HCT116 (cell line): ENCODE results near the gene HDAC11. TPM values are rescaled to one million over a fixed set of nuclear protein-coding genes. Genes with fewer than 3 reads are reported as not detected.

Experiments
- ATAC-seq: fragments of 200-7000 bp; cut with Tn5 transposase; 2 replicates; pipeline ENCODE4 v1.9.1; 2020; ENCODE audit warnings: mild to moderate bottlenecking, moderate library complexity
- BruUV-seq: library from RNA; stranded (reverse); fragments of 400-500 nt; replicated peaks from 2 replicates; lab custom pipeline; 2021; lab: Mats Ljungman, UMichigan
- CTCF ChIA-PET: fragments of 300-600 bp; sonication (Branson Sonifier 250); formaldehyde crosslinking; loops from one replicate; lab custom pipeline; 2021; ENCODE audit warnings: antibody characterized with exemption; lab: Charles Lee
- POLR2A ChIA-PET: fragments of 300-600, 350-600 bp; sonication (Branson Sonifier 250); formaldehyde crosslinking; loops from one replicate; lab custom pipeline; 2021; ENCODE audit warnings: antibody characterized with exemption; lab: Charles Lee
- RAD21 ChIA-PET, 2 experiments: fragments of 300-600 bp; sonication (Branson Sonifier 250); formaldehyde crosslinking; loops; one replicate each; lab custom pipeline; 2023; ENCODE audit warnings: low total read pairs in 2 of 2; ENCODE audit not compliant: uncharacterized antibody in 2 of 2, unreplicated experiment in 2 of 2, low non-redundant PET in 1 of 2; lab: Charles Lee
- DNase-seq: peaks from one replicate; pipeline ENCODE4 v3.0.0-alpha.2; 2010; ENCODE audit warnings: low read depth, low spot score
- H2AFZ ChIP-seq: fragments of 200-600 bp; shearing (Covaris generic), sonication (generic); 2 replicates; pipeline ENCODE4 v1.6.1; 2017; ENCODE audit warnings: low read depth, mixed run types, mixed read lengths, antibody characterized with exemption, low read length; ENCODE audit not compliant: poor library complexity, severe bottlenecking
- H3K27ac ChIP-seq: 2 replicates; pipeline ENCODE4 v1.5.1; 2012; ENCODE audit warnings: low read depth, low read length
- H3K27me3 ChIP-seq: fragments of 200-600 bp; sonication (generic); 2 replicates; pipeline ENCODE4 v1.6.1; 2016; ENCODE audit warnings: mixed run types, low read length, mixed read lengths; ENCODE audit not compliant: insufficient read depth
- H3K36me3 ChIP-seq, 2 experiments: fragments of 200-500 bp in 1 of 2; fragments of 200-600 bp in 1 of 2; sonication (Bioruptor generic) in 1 of 2; sonication (generic) in 1 of 2; 2 replicates each; pipeline versions ENCODE4 v1.5.1 to v1.6.1; 2014 to 2016; ENCODE audit warnings: low read length in 2 of 2, inconsistent platforms in 1 of 2, mixed read lengths in 1 of 2, mixed run types in 1 of 2; ENCODE audit not compliant: insufficient read depth in 2 of 2, control insufficient read depth in 1 of 2
- H3K4me1 ChIP-seq, 2 experiments: fragments of 200-600 bp in 1 of 2; sonication (generic) in 1 of 2; 2 replicates each; pipeline versions ENCODE4 v1.5.1 to v1.6.1; 2012 to 2017; ENCODE audit warnings: low read length in 2 of 2, inconsistent platforms in 1 of 2, mild to moderate bottlenecking in 1 of 2, mixed read lengths in 1 of 2, mixed run types in 1 of 2, moderate library complexity in 1 of 2; ENCODE audit not compliant: insufficient read depth in 2 of 2, control insufficient read depth in 1 of 2
- H3K4me2 ChIP-seq: fragments of 200-600 bp; sonication (generic); 2 replicates; pipeline ENCODE4 v1.6.1; 2017; ENCODE audit warnings: mixed run types, low read length, mixed read lengths
- H3K4me3 ChIP-seq, 2 experiments: fragments of 200-600 bp in 1 of 2; sonication (generic) in 1 of 2; replicated peaks in 1 of 2; 2 replicates each; pipeline ENCODE4 v1.5.1; 2011 to 2016; ENCODE audit warnings: low read length in 2 of 2, control low read depth in 1 of 2, low read depth in 1 of 2, mild to moderate bottlenecking in 1 of 2, mixed read lengths in 1 of 2, mixed run types in 1 of 2
- H3K79me2 ChIP-seq: fragments of 200-600 bp; sonication (generic); 2 replicates; pipeline ENCODE4 v1.6.1; 2017; ENCODE audit warnings: mild to moderate bottlenecking, mixed run types, low read length, moderate library complexity, mixed read lengths; ENCODE audit not compliant: insufficient read depth
- H3K9ac ChIP-seq: fragments of 200-600 bp; sonication (generic); 2 replicates; pipeline ENCODE4 v1.6.1; 2016; ENCODE audit warnings: low read length, mixed read lengths
- H3K9me2 ChIP-seq: fragments of 200-600 bp; sonication (generic), shearing (Covaris generic); 2 replicates; pipeline ENCODE4 v1.6.1; 2017; ENCODE audit warnings: mixed run types, mild to moderate bottlenecking, moderate library complexity; ENCODE audit not compliant: insufficient read depth
- H3K9me3 ChIP-seq, 2 experiments: fragments of 200-500 bp in 1 of 2; fragments of 200-600 bp in 1 of 2; sonication (Bioruptor generic) in 1 of 2; sonication (generic) in 1 of 2; 2 replicates each; pipeline ENCODE4 v1.6.1; 2014 to 2017; ENCODE audit warnings: low read length in 2 of 2, mixed read lengths in 2 of 2, inconsistent platforms in 1 of 2, low read depth in 1 of 2, mild to moderate bottlenecking in 1 of 2, mixed run types in 1 of 2, moderate library complexity in 1 of 2; ENCODE audit not compliant: control insufficient read depth in 1 of 2, insufficient read depth in 1 of 2
- H4K20me1 ChIP-seq: fragments of 200-600 bp; sonication (generic), shearing (Covaris generic); 2 replicates; pipeline ENCODE4 v1.6.1; 2017; ENCODE audit warnings: mixed run types, mild to moderate bottlenecking, moderate library complexity; ENCODE audit not compliant: insufficient read depth
- CEBPB ChIP-seq: IDR thresholded peaks from 2 replicates; pipeline ENCODE4 v1.6.1; 2012; ENCODE audit warnings: low read depth
- POLR2A ChIP-seq: IDR thresholded peaks from 2 replicates; pipeline ENCODE4 v1.7.0; 2011; ENCODE audit warnings: borderline replicate concordance; ENCODE audit not compliant: insufficient read depth, insufficient read length; ENCODE audit errors: extremely low read depth
- RAD21 ChIP-seq: IDR thresholded peaks from 2 replicates; pipeline ENCODE4 v1.6.1; 2012; ENCODE audit warnings: low read depth, mild to moderate bottlenecking
- YY1 ChIP-seq: IDR thresholded peaks from 2 replicates; pipeline ENCODE4 v1.6.1; 2011; ENCODE audit warnings: low read length, low read depth, moderate library complexity, mild to moderate bottlenecking; ENCODE audit not compliant: insufficient replicate concordance; ENCODE audit errors: extremely low read depth
- ZBTB33 ChIP-seq: IDR thresholded peaks from 2 replicates; pipeline ENCODE4 v1.6.1; 2011; ENCODE audit warnings: mild to moderate bottlenecking, low read length, moderate library complexity; ENCODE audit not compliant: insufficient replicate concordance; ENCODE audit errors: extremely low read depth
- intact Hi-C: fragments of 100-400 bp; cut with micrococcal nuclease; formaldehyde crosslinking; loops from 2 replicates; pipeline ENCODE4 v1.10.0; 2022
- total RNA-seq: library from RNA; stranded (reverse); gene quantifications from one replicate; pipeline ENCODE4 v1.2.1, GENCODE V29; 2021; ENCODE audit not compliant: unreplicated experiment

The HDAC11 gene
- total RNA-seq, 1 experiment from 2014 or later: 16.1 TPM

DNA sequence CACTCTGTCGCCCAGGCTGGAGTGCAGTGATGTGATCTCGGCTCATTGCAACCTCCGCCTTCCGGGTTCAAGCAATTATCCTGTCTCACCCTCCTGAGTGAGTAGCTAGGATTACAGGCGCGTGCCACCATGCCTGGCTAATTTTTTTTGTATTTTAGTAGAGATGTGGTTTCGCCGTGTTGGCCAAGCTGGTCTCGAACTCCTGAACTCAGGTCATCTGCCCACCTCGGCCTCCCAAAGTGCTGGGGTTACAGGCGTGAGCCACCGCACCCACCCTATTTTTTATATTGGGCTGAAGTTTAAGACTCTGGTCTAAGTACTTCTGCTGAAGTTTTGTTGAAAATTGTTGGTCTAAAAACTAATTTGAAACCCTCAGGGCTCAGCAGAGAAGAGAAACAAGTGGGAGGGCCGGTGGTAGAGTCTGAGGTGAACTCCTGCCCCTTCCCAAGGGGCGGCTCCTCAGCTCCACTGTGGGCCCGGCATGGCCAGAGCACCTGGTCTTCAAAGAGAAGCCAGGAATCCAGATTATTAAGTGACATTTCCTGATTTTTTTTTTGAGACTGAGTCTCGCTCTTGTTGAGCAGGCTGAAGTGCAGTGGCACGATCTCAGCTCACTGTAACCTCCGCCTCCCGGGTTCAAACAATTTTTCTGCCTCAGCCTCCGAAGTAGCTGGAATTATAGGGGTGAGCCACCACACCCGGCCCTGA, 4.0 kb downstream of the HDAC11 start:
- TF ChIP-seq YY1: no peak
- TF ChIP-seq ZBTB33: no peak
- no peak for TF ChIP-seq RAD21
- no peak for TF ChIP-seq CEBPB
- no peak for TF ChIP-seq POLR2A
- no peaks in the 10 kb centered on the region for H4K20me1 ChIP-seq
- no peaks in the 10 kb centered on the region; the same call in 1 of the 2 replicates for H3K79me2 ChIP-seq
- no peak overlapping the region for H3K9ac ChIP-seq
- ChIA-PET POLR2A (no interaction called here), RAD21 (no interaction called here), CTCF (interaction anchor here (0.9 to 1.7 kb wide), 2 partner anchors 12 to 14 kb away, joined by 4 read pairs; no protein-coding TSS in a partner anchor)
- no peaks in the 10 kb centered on the region for H3K27me3 ChIP-seq
- H3K4me2 ChIP-seq: peak overlapping the region; percentile 71; the same call in 1 of the 2 replicates
- ATAC-seq: no peak
- no peak overlapping the region for H2AFZ ChIP-seq
- intact Hi-C loops: no loop called here
- no peaks in the 10 kb centered on the region for H3K9me3 ChIP-seq
- no peak overlapping the region for H3K4me3 ChIP-seq
- H3K4me1 ChIP-seq: peaks cover 30 to 41% of the 10 kb centered on the region in 2 experiments
- DNase-seq: no peak
- H3K36me3 ChIP-seq: no peaks in the 10 kb centered on the region
- no TSS peak for BruUV-seq
- H3K9me2 ChIP-seq: no peaks in the 10 kb centered on the region
- H3K27ac ChIP-seq: peak overlapping the region; percentile 68
